GM18519 (cell line): ENCODE data around the gene KRT31.
"Not testable (repeated sequence)": the region's sequence is repeated elsewhere in the genome, so short reads cannot be mapped to it uniquely, and the experiment has no call there.

Experiments
- ATAC-seq: cut with Tn5 transposase; IDR thresholded peaks from one replicate; pipeline ENCODE4 v1.9.1; 2021; ENCODE audit warnings: mild to moderate bottlenecking, moderate library complexity; ENCODE audit not compliant: unreplicated experiment, low FRiP score

Gene KRT31

GRCh38 chr17:41396996-41397660 is at the start of gene KRT31:
Gene KRT31 (minus strand): TSS chr17:41397608. CDS start chr17:41397539, 69 bp downstream.
- ATAC-seq: no peak

GRCh38 chr17:41446806-41447205 is 49.4 kb upstream of the KRT31 start:
- ATAC-seq: no peak

GRCh38 chr17:41444640-41445039 is 47.2 kb upstream of the KRT31 start:
- ATAC-seq: no peak

GRCh38 chr17:41444186-41444585 is 46.8 kb upstream of the KRT31 start:
- ATAC-seq: no peak

GRCh38 chr17:41442739-41443138 is 45.3 kb upstream of the KRT31 start:
- ATAC-seq: no peak

GRCh38 chr17:41440531-41441033 is 43.2 kb upstream of the KRT31 start, which contains the start of gene KRT38:
Gene KRT38 (minus strand): TSS chr17:41440983. CDS start chr17:41440921, 62 bp downstream.
- no peak for ATAC-seq

GRCh38 chr17:41439375-41439774 is 42.0 kb upstream of the KRT31 start:
- ATAC-seq: no peak

- no peak for ATAC-seq
These were observed 40.4 kb upstream of the KRT31 start for GRCh38 chr17:41437769-41438168.

GRCh38 chr17:41437254-41437653 is 39.8 kb upstream of the KRT31 start:
- no peak for ATAC-seq

GRCh38 chr17:41434415-41434814 is 37.0 kb upstream of the KRT31 start:
- no peak for ATAC-seq

GRCh38 chr17:41434005-41434404 is 36.6 kb upstream of the KRT31 start:
- ATAC-seq: no peak

GRCh38 chr17:41433586-41433985 is 36.2 kb upstream of the KRT31 start:
- ATAC-seq: no peak

GRCh38 chr17:41430376-41430775 is 33.0 kb upstream of the KRT31 start:
- ATAC-seq: not testable (repeated sequence)

- no peak for ATAC-seq
These were observed 32.3 kb upstream of the KRT31 start for GRCh38 chr17:41429667-41430066.

GRCh38 chr17:41428591-41429291 is 31.3 kb upstream of the KRT31 start:
- ATAC-seq: no peak

- no peak for ATAC-seq
These were observed 26.8 kb upstream of the KRT31 start, which contains the start of gene KRT37 for GRCh38 chr17:41424111-41424635. Gene KRT37 (minus strand): TSS chr17:41424585. CDS start chr17:41424523, 62 bp downstream.

GRCh38 chr17:41422586-41422985 is 25.2 kb upstream of the KRT31 start:
- not testable (repeated sequence) for ATAC-seq

- ATAC-seq: no peak
These were observed 24.2 kb upstream of the KRT31 start for GRCh38 chr17:41421617-41422016.

GRCh38 chr17:41421116-41421515 is 23.7 kb upstream of the KRT31 start:
- ATAC-seq: no peak

GRCh38 chr17:41420134-41420533 is 22.7 kb upstream of the KRT31 start:
- ATAC-seq: no peak

GRCh38 chr17:41419716-41420115 is 22.3 kb upstream of the KRT31 start:
- no peak for ATAC-seq
